GM21529 (cell line): ENCODE results near the gene SLCO4C1.
"Not testable (repeated sequence)": the region's sequence is repeated elsewhere in the genome, so short reads cannot be mapped to it uniquely, and the experiment has no call there.

Experiments used
- ATAC-seq: cut with Tn5 transposase; IDR thresholded peaks from one replicate; pipeline ENCODE4 v1.9.1; 2021; ENCODE audit not compliant: unreplicated experiment

SLCO4C1 gene, protein sequence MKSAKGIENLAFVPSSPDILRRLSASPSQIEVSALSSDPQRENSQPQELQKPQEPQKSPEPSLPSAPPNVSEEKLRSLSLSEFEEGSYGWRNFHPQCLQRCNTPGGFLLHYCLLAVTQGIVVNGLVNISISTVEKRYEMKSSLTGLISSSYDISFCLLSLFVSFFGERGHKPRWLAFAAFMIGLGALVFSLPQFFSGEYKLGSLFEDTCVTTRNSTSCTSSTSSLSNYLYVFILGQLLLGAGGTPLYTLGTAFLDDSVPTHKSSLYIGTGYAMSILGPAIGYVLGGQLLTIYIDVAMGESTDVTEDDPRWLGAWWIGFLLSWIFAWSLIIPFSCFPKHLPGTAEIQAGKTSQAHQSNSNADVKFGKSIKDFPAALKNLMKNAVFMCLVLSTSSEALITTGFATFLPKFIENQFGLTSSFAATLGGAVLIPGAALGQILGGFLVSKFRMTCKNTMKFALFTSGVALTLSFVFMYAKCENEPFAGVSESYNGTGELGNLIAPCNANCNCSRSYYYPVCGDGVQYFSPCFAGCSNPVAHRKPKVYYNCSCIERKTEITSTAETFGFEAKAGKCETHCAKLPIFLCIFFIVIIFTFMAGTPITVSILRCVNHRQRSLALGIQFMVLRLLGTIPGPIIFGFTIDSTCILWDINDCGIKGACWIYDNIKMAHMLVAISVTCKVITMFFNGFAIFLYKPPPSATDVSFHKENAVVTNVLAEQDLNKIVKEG

DNA sequence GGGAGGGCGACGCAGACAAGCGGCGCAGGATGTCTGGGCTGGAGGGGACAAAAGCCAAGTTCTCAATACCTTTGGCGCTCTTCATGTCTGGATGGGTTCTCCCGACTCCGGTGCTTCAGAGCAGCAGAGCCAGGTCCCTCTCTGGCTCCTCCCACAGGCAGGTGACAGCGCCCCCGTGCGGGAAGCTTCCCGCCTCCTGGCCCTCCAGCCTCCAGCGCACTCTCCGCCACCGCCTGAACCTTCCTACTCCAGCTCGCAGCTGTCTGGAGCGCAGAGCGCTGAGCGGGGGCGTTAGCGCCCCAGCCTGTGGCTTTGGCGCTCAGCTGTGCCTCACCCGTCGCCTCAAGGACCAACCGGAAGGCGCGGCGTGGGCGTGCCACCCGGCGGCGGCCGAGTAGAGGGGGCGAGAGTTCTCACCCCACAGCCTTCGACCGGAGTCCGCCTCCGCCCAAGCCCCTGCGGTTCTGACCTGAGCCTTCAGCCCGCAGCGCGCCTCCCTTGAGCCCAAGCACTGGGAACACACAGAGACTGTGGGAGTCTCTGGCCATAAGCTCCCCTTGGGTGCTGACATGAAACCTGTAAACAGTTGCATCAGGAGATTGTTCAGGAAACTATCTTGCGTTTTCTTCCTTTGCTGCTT is at the start of gene SLCO4C1:
Gene SLCO4C1, minus strand, starts transcription at position 107 of the 640 bp plus-strand sequence. Its CDS starts 22 bp downstream, at position 85.
- ATAC-seq, result peak; percentile 95

DNA sequence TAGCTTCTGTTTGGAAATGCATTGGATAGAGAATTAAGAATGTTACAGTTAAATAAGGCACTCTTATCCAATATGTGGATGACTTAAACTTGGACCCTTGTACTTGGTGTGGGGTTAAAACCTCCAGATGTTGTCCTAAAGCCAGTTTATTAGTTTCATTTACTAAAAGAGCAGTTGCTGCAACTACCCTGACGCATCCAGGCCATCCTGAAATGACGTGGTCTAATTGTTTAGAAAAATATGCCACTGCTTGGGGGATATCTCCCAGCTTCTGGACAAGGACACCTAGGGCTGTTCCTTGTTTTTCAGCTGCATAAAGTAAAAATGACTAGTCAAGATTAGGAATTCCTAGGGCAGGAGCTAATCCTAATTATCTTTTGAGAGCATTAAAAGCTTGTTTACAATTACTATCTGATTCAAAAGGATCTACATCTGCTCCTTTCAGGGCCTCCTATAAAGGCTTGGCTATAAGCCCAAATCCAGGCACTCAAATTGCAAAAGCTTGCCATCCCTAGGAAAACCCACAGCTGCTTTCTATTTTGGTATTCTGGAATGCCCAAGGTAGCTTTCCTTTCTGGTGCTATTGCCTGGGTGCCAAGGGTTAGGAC is 45.7 kb upstream of the SLCO4C1 start:
- no peak for ATAC-seq

DNA sequence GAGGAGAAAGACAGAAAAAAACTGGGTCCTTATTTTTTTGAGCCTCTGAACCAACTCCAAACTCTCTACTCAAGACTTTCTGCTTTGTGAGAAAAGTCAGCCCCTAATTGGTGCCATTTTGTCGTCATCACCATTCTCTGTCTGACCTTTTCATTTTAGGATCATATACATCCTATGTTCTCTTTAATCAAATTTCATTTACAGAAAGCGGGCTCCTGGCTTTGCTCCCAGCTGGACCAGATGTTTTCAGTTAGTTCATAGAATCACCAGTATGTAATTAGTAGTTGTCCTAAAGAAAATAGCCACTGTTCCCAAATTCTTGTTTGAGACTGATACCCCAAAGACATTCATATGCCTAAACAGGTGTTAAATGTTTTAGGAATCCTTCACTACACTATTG is 28.6 kb upstream of the SLCO4C1 start:
- ATAC-seq, result no peak

DNA sequence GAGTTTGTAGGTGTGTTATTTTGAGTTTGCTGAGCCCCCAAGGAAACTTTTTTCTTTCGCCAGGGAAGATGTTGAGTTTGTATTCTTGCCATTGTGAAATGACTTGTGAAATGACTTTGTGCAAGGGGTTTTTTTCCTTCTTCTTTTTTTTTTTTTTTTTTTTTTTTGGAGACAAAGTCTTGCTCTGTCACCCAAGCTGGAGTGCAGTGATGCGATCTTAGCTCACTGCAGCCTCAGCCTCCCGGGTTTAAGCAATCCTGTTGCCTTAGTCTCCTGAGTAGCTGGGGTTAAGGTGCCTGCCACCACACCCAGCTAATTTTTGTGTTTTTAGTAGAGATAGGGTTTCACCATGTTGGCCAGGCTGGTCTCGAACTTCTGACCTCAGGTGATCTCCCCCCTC is 22.7 kb upstream of the SLCO4C1 start:
- not testable (repeated sequence) for ATAC-seq

DNA sequence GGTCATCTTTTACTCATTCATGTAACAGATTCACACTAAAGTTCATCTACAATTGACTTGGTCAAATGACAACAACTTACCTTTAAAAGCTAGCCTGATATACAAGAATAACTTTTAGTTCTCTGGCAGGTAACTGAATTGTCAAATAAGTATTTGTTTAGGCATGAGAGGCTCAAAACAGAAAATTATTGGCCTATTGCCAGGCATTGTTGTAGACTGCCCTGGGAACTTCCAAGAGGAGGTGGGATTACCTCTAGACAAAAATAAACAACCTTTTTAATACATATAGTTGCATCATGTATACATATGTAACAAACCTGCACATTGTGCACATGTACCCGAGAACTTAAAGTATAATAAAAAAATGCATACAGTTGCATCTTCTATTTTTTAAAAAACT is 18.2 kb upstream of the SLCO4C1 start:
- no peak for ATAC-seq

DNA sequence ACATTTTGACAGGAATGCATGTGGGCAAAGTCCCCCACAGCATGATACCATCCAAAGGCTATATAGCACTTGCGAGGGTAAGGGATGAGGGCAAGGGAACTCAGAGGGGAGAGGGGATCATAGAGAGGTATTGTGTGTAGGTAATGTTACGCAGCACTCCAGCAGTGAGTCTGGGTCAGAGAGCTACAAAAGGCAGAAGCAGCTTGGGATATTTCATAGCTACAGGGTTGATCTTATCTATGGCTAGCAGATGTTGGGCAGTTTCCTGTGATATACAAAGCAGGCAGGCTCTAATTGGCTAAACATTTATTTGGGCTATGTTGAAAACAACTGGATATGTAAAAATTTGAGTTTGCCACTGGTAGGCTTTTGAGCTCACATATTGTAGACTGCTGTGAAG is 17.8 kb upstream of the SLCO4C1 start:
- no peak for ATAC-seq

DNA sequence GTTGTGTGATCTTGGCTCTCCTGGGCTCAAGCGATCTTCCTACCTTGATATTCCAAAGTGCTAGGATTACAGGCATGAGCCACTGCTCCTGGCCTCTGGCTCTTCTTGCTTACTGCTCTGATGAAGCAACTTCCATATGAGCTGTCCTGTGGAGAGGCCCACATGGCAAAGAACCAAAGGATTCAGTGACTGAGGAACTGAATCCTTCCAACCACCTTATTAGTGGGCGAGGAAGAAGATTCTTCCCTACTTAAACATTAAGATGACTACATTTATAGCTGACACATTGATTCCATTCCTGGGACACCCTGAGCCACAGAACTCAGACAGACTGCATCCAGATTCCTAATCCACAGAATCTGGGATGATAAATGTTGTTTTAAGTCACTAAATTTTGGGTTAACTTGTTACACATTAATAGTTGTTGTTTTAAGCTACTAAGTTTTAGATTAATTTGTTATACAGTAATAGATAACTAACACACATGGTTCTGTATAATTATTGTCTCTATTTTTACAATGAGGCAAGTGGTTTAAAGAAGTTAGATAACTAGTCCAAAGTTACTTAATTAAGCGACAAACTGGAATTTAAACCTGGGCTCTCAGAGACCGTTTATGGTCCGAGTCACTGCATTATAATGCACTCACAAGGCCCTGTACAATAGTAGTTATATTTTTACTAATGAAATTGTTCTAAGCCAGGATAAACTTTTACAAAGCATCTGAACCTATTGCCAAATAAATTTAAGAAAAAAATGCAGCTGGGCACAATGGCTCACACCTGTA is 16.7 kb upstream of the SLCO4C1 start:
- ATAC-seq, result no peak

DNA sequence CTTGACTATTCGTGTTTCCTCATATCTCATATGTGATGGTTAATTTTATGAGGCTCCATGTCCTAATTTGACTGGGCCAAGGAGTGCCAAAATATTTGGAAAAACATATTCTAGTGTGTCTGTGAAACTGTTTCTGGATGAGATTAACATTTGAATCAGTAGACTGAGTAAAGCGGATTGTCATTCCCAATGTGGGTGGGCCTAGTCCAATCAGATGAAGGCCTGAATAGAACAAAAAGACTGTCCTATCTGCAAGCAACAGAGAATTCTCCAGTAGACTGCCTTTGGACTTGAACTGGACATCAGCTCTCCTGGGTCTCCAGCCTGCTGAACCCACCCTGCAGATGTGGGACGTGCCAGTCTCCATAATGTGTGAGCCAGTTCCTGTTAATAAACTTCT is 13.5 kb upstream of the SLCO4C1 start:
- ATAC-seq, result no peak

DNA sequence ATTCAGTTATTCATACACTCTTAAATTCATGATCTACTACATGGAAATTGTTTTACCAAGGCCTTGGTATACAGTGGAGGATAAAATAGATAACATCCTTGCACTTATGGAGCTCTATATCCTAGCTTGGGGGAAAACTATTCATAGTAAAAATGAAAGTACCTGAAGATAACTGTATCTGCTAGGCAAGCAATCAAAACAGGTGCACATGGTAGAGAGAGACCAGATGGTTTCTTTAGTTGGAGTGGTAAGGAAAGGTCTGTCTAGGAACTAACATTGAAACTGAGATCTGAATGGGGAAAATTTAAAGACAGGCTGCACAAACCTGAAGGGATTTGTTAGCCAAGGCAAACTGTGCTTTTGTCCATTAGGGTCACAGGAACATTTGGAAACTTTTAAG is 11.1 kb upstream of the SLCO4C1 start:
- no peak for ATAC-seq

DNA sequence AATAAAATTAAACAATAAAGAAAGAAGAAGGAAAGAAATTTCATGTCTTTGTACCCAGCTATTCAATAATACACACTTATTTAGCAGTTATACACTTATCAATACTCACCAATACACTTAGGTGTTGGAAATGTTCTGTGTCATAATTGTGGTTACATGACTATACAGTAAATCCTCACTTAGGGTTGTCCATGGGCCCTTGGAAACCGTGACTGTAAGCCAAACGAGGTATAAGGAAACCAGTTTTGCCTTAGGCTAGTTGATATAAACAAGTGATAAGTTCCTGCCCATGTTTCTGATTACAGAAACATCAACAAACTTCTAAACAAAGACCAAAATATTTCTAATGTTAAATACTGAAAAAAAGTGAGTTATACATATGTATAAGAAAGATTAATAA is 10.0 kb upstream of the SLCO4C1 start:
- no peak for ATAC-seq

DNA sequence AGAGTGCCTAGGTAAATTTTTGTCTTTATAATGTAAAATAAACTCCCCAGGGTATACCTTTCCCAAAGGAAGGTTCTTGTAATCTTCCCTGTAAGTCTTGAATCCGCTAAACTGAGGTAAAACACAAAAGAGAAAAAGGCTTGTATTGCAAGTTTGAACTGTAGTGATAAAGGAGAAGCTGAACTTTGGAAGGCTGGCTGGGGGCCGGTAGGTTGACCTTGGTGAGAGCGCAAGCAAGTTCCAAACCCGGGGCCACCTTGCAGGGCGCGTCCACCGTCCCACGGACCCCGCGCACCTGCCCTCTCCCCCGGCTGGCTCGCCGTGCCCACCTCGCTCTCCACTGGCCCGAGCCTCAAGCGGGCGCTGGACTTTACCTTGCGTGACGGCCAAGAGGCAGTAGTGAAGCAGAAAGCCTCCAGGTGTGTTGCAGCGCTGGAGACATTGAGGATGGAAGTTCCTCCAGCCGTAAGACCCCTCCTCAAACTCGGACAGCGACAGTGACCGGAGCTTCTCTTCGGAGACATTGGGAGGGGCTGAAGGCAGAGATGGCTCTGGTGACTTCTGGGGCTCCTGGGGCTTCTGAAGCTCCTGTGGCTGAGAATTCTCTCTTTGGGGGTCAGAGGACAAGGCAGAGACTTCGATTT is 428 bp downstream of the SLCO4C1 start:
- ATAC-seq, result peak; percentile 2

DNA sequence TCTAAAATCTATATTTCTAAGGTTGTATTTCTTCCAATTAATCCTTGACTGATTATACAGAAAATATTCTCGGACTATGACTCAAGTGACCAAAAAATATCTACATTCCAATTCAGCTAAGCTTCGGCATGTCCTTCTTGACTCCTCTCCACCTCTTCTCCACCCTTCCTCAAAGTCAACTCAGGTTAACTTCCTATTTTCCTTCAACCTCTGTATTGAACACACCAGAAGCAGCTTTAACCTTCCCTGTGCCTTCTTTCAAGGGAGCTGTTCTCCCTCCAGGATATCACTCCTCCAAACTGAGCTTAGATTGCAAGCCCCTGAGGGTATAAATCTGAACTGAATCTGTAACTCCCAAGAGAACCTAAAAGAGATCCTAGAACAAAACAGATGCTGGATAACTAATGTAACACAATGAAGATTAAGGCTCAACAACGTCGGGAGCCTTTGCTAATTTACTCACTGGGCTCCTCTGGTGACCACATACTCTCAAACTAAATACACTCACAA is 1.1 kb downstream of the SLCO4C1 start:
- no peak for ATAC-seq

DNA sequence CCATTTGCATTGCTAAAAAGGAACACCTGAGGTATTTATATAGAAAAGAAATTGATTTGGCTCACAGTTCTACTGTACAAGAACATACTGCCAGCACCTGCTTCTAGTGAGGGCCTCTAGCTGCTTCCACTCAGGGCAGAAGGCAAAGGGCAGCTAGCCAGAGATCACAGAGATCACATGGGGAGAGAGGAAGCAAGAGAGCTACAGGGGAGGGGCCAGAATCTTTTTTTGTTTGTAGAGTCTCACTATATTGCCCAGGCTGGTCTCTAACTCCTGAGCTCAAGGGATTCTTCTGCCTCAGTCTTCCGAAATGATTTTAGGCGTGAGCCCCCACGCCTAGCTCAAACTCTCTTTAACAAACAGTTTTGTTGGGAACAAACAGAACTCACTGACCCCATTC is 6.1 kb downstream of the SLCO4C1 start:
- no peak for ATAC-seq

DNA sequence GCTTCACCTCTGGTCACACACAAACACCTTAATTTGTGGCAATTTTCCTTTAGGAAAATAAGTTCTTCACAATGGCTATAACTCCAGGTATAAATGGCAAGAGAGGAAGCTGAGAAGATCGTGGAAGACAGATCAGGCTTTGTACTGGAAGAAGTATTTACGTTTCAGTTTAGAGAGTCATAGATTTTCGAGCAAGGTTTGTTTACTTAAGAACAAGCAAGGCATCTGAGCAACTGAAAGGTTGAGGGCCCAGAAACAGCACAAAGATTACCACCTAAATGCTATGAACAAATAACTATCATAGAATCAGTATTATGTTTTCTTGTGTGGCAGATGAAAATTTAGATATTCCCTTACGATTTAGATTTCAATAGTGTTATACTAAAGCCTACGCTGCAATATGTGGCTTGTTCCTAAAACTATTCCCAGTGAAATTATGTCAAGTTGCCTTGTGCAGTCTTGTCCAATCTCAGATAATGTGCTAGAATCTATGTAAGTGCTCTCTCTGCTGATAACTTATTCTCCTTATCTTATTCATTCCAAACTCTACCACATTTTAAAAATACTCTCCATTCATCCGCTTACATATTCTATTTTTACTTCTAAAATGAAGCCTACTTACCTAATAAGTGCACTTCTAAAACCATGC is 6.7 kb downstream of the SLCO4C1 start:
- no peak for ATAC-seq

DNA sequence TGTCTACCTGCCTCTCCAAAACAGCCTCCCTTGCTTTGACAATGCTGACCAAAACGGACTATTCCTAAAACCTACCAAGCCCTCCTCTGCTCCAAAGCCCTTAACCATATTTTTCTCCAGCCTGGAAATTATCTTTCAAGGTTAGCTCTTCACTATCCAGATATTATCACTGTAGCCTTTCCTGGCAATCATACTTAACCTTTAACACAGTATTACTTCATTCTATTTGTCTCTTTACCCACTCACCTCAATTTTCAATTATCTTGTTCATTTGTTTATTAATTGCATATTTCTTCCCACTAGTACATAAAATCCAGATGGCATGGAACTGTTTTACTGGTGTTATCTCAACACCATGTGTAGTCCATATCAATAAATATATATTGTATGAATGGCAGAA is 7.5 kb downstream of the SLCO4C1 start:
- ATAC-seq, result no peak

DNA sequence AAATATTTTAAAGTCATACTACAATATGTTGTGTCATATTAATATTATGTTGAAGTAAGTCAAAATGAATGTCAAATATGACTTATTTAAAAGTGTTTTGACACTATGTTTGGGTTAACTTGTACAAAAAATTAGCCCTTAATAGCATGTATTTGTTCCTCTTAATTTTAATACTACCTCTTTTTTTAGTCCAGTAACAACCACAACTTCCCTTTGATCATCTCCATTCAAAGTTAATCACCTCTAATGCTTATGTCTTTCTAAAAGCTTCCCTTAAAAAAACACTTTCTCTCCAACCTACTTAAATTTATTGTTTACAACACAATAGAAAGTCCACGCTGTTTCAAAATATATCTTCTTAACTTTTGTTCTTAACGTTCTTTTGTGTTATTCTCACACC is 9.6 kb downstream of the SLCO4C1 start:
- no peak for ATAC-seq

DNA sequence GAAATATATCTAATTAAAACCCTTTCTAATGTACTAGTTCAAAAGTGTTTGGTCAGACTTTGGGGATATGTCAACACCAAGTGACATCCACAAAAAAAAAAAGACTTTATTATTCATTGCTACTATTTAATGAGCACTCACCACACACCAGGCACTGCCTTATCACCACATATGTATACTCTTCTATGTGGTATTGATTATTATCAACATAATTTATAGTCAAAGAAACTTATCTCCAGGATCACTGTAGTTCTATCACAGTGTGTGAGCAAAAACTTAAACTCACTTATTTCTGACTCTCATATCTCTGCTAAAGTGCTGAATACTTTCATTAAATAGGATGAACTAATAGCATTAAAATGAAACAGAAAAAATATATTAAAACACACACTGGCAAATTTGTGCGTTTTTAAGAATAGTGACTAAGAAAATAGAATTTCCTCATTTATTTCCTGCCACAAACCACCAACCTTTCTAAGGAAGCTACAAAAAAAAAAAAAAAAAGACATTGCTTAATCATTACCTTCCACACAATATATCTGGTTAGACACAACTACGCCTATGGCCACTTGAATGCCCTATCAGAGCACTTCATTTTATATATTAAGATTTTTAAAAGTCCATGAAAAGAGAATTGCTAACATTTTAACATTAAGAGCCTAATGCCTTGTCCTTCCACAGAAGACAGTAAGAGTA is 12.8 kb downstream of the SLCO4C1 start:
- ATAC-seq, result peak; percentile 40

DNA sequence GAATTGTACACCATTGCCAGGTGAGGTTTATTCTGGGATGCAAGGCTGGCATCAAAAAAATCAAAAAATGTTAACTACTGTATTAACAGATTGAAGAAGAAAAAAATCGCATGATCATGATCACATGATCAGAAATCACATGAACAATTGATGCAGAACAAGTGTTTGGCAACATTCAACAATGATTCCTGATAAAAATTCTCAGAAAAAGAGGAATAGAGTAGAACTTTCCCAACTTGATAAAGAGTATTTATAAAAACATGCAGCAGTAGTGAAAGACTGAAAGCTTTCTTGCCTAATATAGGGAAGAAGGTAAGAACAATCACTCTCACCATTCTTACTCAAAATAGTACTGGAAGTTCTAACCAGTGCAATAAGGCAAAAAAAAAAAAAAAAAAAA is 16.4 kb downstream of the SLCO4C1 start:
- no peak for ATAC-seq

DNA sequence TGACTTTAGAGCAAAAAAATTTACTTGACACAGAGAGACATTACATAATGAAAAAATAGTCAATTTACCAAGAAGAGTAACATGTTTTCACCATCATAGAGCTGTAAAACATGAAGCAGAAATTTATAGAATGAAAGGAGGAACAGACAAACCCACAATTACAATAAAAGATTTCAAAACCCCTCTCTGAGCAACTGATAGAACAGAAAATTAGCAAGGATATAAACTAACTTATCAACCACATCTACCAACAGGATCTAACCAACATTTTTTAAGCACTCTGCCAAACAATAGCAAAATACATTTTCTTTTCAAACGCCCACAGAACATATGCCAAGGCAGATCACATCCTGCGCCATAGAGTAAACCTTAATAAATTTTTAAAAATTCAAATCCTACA is 17.9 kb downstream of the SLCO4C1 start:
- ATAC-seq, result no peak
